Prostate gland (tissue), 2 donors: ENCODE measurements around the gene LEPR. TPM values are rescaled to one million over a fixed set of nuclear protein-coding genes. Genes with fewer than 3 reads are reported as not detected.

Experiments
- DNase-seq: peaks from one replicate; pipeline ENCODE4 v3.0.0-alpha.2; 2019; ENCODE audit warnings: low spot score
- H3K27ac ChIP-seq, 2 donors: fragments of 200-600 bp; sonication (generic); 2 replicates each; pipeline ENCODE4 v1.5.1; 2017 to 2019
- H3K27me3 ChIP-seq: fragments of 200-600 bp; sonication (generic); replicated peaks from 2 replicates; pipeline ENCODE4 v1.5.1; 2019; ENCODE audit not compliant: insufficient read depth
- H3K36me3 ChIP-seq, 2 donors: fragments of 200-600 bp; sonication (generic); 1 replicate in 1 of 2; 2 replicates in 1 of 2; pipeline versions ENCODE4 v1.5.1 to v1.8.1; 2017 to 2019
- H3K4me1 ChIP-seq: fragments of 200-600 bp; sonication (generic); replicated peaks from 2 replicates; pipeline ENCODE4 v1.5.1; 2019
- H3K4me3 ChIP-seq, 2 donors: fragments of 200-600 bp; sonication (generic); 2 replicates each; pipeline ENCODE4 v1.5.1; 2017 to 2019
- H3K9me3 ChIP-seq: fragments of 200-600 bp; sonication (generic); 2 replicates; pipeline ENCODE4 v1.5.1; 2017
- POLR2A ChIP-seq: fragments of 450-650 bp; IDR thresholded peaks from one replicate; pipeline ENCODE4 v1.6.1; 2016; ENCODE audit warnings: antibody characterized with exemption, mild to moderate bottlenecking
- POLR2AphosphoS5 ChIP-seq: sonication (generic); formaldehyde crosslinking; IDR thresholded peaks from one replicate; pipeline ENCODE4 v1.6.1; 2017; ENCODE audit warnings: antibody characterized with exemption
- WGBS: methylation state at CpG from one replicate; pipeline ENCODE4 v1.1.5; 2018; 5-methylcytosine and 5-hydroxymethylcytosine counted together
- intact Hi-C: fragments of 100-400 bp; cut with DNase I; formaldehyde crosslinking; loops from one replicate; pipeline ENCODE4 v1.14.2; 2022
- total RNA-seq, 2 donors: library from RNA; depleted of rRNA; stranded (reverse); fragments of >200 nt; gene quantifications; one replicate each; pipeline ENCODE4 v1.1.0, GENCODE V29; 2016
- TF ChIP-seq, protein P1 (sequence below), 4 experiments: fragments of 200-600 bp in 2 of 4; fragments of 450-650 bp in 2 of 4; sonication (generic) in 2 of 4; IDR thresholded peaks; 1 replicate in 3 of 4; 2 replicates in 1 of 4; pipeline ENCODE4 v1.5.1; 2016 to 2019; ENCODE audit warnings: antibody characterized with exemption in 4 of 4, mild to moderate bottlenecking in 2 of 4, moderate library complexity in 2 of 4

The LEPR gene
- total RNA-seq, 2 donors from 2014 or later: 5.6 to 13.9 TPM

DNA sequence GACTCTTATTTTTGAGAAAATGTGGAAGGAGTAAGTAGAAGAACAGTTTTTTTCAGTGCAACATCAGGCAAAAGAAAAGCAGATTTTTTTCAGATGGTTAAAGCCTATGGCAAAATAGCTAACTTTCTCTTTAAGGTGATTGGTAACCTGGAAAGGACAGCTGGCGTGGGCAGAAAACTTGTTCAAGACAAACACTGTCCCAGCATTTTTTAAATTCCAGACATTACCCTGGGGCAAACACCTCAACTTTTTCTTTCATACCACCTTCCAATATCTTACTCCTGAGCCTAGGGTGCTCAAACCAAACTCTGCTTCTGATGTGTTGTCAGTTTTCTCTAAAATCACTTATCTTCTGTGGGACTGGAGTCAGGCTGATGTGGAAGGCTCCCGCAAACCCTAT is 2.7 kb upstream of the LEPR start:
- Histone ChIP-seq H3K27ac (no peak overlapping the region), H3K9me3 (no peaks in the 10 kb centered on the region), H3K4me1 (no peaks in the 10 kb centered on the region), H3K36me3 (no peaks in the 10 kb centered on the region), H3K4me3 (no peak overlapping the region), H3K27me3 (no peaks in the 10 kb centered on the region)
- intact Hi-C loops: no loop called here
- WGBS: 72% methylated on average over 2 of the region's 2 CpGs
- DNase-seq: no peak
- TF ChIP-seq POLR2AphosphoS5 (no peak), POLR2A (no peak)
- TF ChIP-seq, protein P1, sequence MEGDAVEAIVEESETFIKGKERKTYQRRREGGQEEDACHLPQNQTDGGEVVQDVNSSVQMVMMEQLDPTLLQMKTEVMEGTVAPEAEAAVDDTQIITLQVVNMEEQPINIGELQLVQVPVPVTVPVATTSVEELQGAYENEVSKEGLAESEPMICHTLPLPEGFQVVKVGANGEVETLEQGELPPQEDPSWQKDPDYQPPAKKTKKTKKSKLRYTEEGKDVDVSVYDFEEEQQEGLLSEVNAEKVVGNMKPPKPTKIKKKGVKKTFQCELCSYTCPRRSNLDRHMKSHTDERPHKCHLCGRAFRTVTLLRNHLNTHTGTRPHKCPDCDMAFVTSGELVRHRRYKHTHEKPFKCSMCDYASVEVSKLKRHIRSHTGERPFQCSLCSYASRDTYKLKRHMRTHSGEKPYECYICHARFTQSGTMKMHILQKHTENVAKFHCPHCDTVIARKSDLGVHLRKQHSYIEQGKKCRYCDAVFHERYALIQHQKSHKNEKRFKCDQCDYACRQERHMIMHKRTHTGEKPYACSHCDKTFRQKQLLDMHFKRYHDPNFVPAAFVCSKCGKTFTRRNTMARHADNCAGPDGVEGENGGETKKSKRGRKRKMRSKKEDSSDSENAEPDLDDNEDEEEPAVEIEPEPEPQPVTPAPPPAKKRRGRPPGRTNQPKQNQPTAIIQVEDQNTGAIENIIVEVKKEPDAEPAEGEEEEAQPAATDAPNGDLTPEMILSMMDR (IDR thresholded peaks at IDR 0.05): no peak

DNA sequence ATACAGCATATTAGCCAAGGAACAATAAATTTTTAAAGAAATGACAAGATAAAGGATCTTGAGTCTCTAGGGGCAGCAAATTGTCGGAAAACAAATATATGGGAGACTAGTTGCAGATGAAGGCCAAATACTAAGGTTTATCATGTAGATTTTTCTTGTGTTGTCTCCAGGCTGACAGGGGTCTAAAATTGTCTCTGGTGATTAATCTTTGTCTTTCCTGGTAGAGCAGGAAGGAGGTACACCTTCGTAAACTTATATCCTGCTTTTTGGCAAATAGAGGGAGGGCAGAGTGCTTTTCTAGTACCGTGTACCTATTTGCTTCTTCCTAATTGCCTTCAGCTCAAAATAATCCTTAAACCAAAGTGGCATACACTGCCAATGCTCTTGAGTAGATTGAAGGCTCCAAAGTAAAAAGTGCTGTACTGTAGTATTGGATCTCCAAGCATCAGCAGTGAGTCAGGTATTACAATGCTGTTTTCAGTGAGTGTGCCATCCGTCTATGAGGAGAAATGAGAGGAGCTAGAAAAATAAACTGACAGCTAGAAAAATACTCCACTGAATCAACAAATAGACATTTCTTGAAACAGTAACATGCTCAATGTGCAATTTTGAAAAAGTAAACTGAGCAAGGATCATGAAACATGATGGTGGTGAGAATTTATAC is 1.8 kb upstream of the LEPR start:
- TF ChIP-seq, protein P1 (IDR thresholded peaks at IDR 0.05): no peak
- TF ChIP-seq POLR2AphosphoS5 (no peak), POLR2A (no peak)
- Histone ChIP-seq H3K9me3 (no peaks in the 10 kb centered on the region), H3K4me1 (no peaks in the 10 kb centered on the region), H3K27ac (peak overlapping the region in 1 of 2 donors; percentile 94), H3K36me3 (no peaks in the 10 kb centered on the region), H3K4me3 (no peak overlapping the region), H3K27me3 (no peaks in the 10 kb centered on the region)
- intact Hi-C loops: no loop called here
- 87% methylated on average over 4 of the region's 4 CpGs for WGBS
- no peak for DNase-seq

DNA sequence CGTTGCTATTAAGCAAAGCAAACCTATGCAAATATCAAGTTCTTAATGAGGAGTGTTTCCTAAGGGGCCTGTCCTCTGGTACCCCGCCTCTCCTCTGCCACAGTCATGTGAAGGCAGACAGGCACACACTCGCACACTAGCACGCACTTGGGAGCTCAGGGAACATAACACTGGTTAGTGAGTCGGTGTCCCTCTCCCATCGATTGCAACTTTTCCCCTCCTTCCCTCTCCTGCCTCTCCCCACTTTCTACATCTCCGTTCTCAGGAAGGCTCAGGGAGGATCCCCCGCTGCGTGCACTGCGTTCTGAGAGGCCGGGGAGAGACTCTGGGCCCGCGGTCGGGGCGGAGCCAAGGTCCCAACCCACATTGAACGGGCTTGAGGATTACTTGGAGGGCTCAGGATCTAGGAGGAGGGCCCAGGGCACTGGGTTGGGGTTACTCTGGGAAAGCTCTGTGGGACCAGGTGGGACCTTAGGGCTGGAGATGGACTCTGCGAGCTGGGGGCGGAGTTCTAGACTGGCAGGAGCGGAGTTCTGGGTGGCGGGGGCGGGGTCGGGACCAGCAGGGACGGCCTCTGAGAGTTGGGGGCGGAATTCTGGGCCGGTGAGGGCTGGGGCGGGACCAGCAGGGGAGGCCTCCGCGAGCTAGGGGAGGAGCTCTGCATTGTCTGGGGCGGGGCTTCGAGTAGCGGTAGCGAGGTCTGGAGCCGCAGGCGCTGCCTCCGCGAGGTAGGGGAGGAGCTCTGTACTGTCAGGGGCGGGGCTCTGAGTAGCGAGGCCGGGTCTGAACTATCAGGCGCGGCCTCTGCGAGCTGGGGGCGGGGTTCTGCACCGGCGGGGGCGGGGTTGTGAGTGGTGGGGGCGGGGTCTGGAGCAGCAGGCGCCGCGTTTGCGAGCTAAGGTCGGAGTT is 533 bp upstream of the LEPR start:
- Histone ChIP-seq H3K27me3 (no peaks in the 10 kb centered on the region), H3K27ac (peak overlapping the region; percentile 94 to 97), H3K4me3 (peak overlapping the region; percentile 81 to 84), H3K9me3 (no peaks in the 10 kb centered on the region), H3K4me1 (no peaks in the 10 kb centered on the region), H3K36me3 (no peaks in the 10 kb centered on the region)
- DNase-seq: peak; percentile 98
- 1% methylated on average over 43 of the region's 52 CpGs for WGBS
- intact Hi-C loops: loop anchor here (10.0 kb wide), 1 partner anchor 355 kb away; no protein-coding TSS in a partner anchor
- TF ChIP-seq, protein P1 (IDR thresholded peaks at IDR 0.05): peak in 1 of 4 experiments; percentile 6
- no peak for TF ChIP-seq POLR2AphosphoS5
- TF ChIP-seq POLR2A: peak; percentile 45

DNA sequence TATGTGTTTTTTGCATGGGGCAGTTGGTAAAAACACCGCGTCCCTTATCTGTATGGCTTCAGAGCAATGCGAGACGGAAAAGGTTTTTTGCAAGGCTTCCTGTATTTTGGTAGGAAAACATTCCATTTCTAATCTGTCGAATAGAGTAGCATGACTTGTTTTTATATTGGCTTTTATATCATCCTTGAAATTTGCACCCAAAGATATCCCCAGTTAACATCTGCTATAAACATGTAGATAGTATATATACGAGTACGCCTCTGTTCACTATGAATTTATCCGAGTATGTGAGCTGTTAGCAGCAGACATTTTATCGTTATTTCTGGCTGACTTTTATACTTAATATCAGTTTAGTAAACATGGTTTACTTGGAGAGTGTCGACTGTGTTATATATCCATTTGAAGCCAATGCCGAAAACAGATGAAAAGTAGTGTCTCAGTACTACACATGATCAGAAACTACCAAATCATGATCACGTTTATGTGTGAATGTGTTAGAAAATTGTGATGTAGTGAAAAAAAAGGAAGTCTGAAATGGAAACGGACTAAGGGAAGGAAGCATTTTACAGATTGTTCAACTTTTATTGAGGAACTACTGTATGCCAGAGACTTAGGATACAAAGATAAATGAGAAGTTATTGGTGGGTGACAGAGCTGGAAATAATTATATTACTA is 1.0 kb downstream of the LEPR start:
- TF ChIP-seq POLR2A: no peak
- TF ChIP-seq POLR2AphosphoS5: no peak
- TF ChIP-seq, protein P1 (IDR thresholded peaks at IDR 0.05): no peak
- intact Hi-C loops: loop anchor here (10.0 kb wide), 1 partner anchor 357 kb away; no protein-coding TSS in a partner anchor
- peak overlapping the region; percentile 81 to 84 for H3K4me3 ChIP-seq
- no peaks in the 10 kb centered on the region for H3K27me3 ChIP-seq
- DNase-seq: no peak
- H3K9me3 ChIP-seq: no peaks in the 10 kb centered on the region
- H3K36me3 ChIP-seq: peaks cover 3 to 7% of the 10 kb centered on the region in 2 donors
- H3K27ac ChIP-seq: peak overlapping the region; percentile 94 to 97
- H3K4me1 ChIP-seq: no peaks in the 10 kb centered on the region
- WGBS: 7% methylated on average over 13 of the region's 13 CpGs
